Endothelial cell of umbilical vein (primary cell): ENCODE measurements around the gene FRMD7. TPM values are rescaled to one million over a fixed set of nuclear protein-coding genes. Genes with fewer than 3 reads are reported as not detected.

Experiments used
- BruUV-seq: library from RNA; stranded (reverse); fragments of 400-500 nt; replicated peaks from 2 replicates; lab custom pipeline; 2021; lab: Mats Ljungman, UMichigan
- CTCF ChIA-PET: fragments of 300-600, 350-600 bp; sonication (Branson Sonifier 250); formaldehyde crosslinking; loops from one replicate; lab custom pipeline; 2021; ENCODE audit warnings: antibody characterized with exemption, inconsistent platforms; lab: Charles Lee
- POLR2A ChIA-PET: fragments of 300-600, 350-600 bp; sonication (Branson Sonifier 250); formaldehyde crosslinking; loops from one replicate; lab custom pipeline; 2021; ENCODE audit warnings: antibody characterized with exemption, inconsistent platforms; lab: Charles Lee
- DNase-seq: peaks from one replicate; pipeline ENCODE4 v3.0.0-alpha.2; 2011; ENCODE audit warnings: low read depth, low spot score
- FAIRE-seq: peaks from 2 replicates; lab custom pipeline; 2011; peaks lifted over from hg19 to GRCh38; lab: Jason Lieb, UNC
- H2AFZ ChIP-seq: 2 replicates; pipeline ENCODE4 v1.6.0; 2012; ENCODE audit warnings: low read depth, low read length, control low read depth, inconsistent platforms
- H3K27ac ChIP-seq: 2 replicates; pipeline ENCODE4 v1.5.1; 2011; ENCODE audit warnings: low read depth, mild to moderate bottlenecking, control low read depth, low read length, moderate library complexity; ENCODE audit not compliant: insufficient read depth
- H3K27me3 ChIP-seq, 2 experiments: 2 replicates each; pipeline versions ENCODE4 v1.6.0 to v1.6.1; 2011; ENCODE audit warnings: low read length in 2 of 2, mixed read lengths in 1 of 2; ENCODE audit not compliant: control insufficient read depth in 2 of 2, insufficient read depth in 2 of 2
- H3K36me3 ChIP-seq, 2 experiments: 2 replicates in 1 of 2; 3 replicates in 1 of 2; pipeline ENCODE4 v1.5.1; 2011; ENCODE audit warnings: low read length in 2 of 2, mild to moderate bottlenecking in 1 of 2, moderate library complexity in 1 of 2; ENCODE audit not compliant: control insufficient read depth in 2 of 2, insufficient read depth in 2 of 2; ENCODE audit errors: extremely low read depth in 1 of 2
- H3K4me1 ChIP-seq: 3 replicates; pipeline ENCODE4 v1.5.1; 2011; ENCODE audit warnings: mild to moderate bottlenecking, low read length; ENCODE audit not compliant: control insufficient read depth, insufficient read depth; ENCODE audit errors: extremely low read depth
- H3K4me2 ChIP-seq: 2 replicates; pipeline ENCODE4 v1.6.1; 2011; ENCODE audit warnings: low read length, control low read depth, mixed read lengths; ENCODE audit not compliant: insufficient read depth
- H3K4me3 ChIP-seq, 3 experiments: fragments of 200-600 bp in 1 of 3; sonication (generic), shearing (Covaris generic) in 1 of 3; replicated peaks in 1 of 3; 2 replicates each; pipeline ENCODE4 v1.5.1; 2011 to 2016; ENCODE audit warnings: control low read depth in 3 of 3, low read length in 3 of 3, mild to moderate bottlenecking in 2 of 3, inconsistent platforms in 1 of 3, low read depth in 1 of 3, moderate library complexity in 1 of 3; ENCODE audit not compliant: insufficient read depth in 1 of 3
- H3K79me2 ChIP-seq: 2 replicates; pipeline ENCODE4 v1.6.0; 2012; ENCODE audit warnings: low read length, inconsistent platforms; ENCODE audit not compliant: control insufficient read depth, insufficient read depth
- H3K9ac ChIP-seq: replicated peaks from 2 replicates; pipeline ENCODE3; 2011; ENCODE audit warnings: low read length, control low read depth; ENCODE audit not compliant: insufficient read depth; ENCODE audit errors: extremely low read depth
- H3K9me1 ChIP-seq: replicated peaks from 3 replicates; pipeline ENCODE4 v1.6.0; 2011; ENCODE audit warnings: mild to moderate bottlenecking, low read length; ENCODE audit not compliant: control insufficient read depth, insufficient read depth; ENCODE audit errors: extremely low read depth
- H3K9me3 ChIP-seq: replicated peaks from 2 replicates; pipeline ENCODE4 v1.5.1; 2012; ENCODE audit warnings: low read length, inconsistent platforms; ENCODE audit not compliant: control insufficient read depth, insufficient read depth
- H4K20me1 ChIP-seq: replicated peaks from 2 replicates; pipeline ENCODE3; 2011; ENCODE audit warnings: mild to moderate bottlenecking, low read length; ENCODE audit not compliant: control insufficient read depth, insufficient read depth; ENCODE audit errors: extremely low read depth
- CTCF ChIP-seq, 2 donors: IDR thresholded peaks; 1 replicate in 1 of 2; 2 replicates in 1 of 2; pipeline ENCODE4 v1.5.1; 2011; ENCODE audit warnings: low read length in 2 of 2, mild to moderate bottlenecking in 2 of 2, moderate library complexity in 2 of 2, control low read depth in 1 of 2, inconsistent platforms in 1 of 2, low read depth in 1 of 2; ENCODE audit not compliant: insufficient read depth in 1 of 2; ENCODE audit errors: extremely low read depth in 1 of 2
- EZH2 ChIP-seq: IDR thresholded peaks from 2 replicates; pipeline ENCODE4 v1.6.1; 2012; ENCODE audit warnings: borderline replicate concordance, low read depth, mild to moderate bottlenecking, moderate library complexity, low read length, inconsistent platforms; ENCODE audit not compliant: severe bottlenecking
- FOS ChIP-seq: IDR thresholded peaks from 2 replicates; pipeline ENCODE4 v1.6.1; 2011; ENCODE audit warnings: mild to moderate bottlenecking, low read length, moderate library complexity, borderline replicate concordance; ENCODE audit not compliant: insufficient read depth
- GATA2 ChIP-seq: IDR thresholded peaks from 2 replicates; pipeline ENCODE4 v1.7.0; 2011; ENCODE audit warnings: low read depth, mild to moderate bottlenecking, moderate library complexity, mixed read lengths, low read length; ENCODE audit not compliant: insufficient read length, insufficient read depth
- JUN ChIP-seq: IDR thresholded peaks from 2 replicates; pipeline ENCODE4 v1.6.1; 2011; ENCODE audit warnings: borderline replicate concordance, low read depth; ENCODE audit not compliant: insufficient read length, insufficient read depth
- MAX ChIP-seq: IDR thresholded peaks from 2 replicates; pipeline ENCODE4 v1.6.1; 2011; ENCODE audit not compliant: insufficient read depth, insufficient read length
- MYC ChIP-seq: IDR thresholded peaks from one replicate; pipeline ENCODE4 v1.6.1; 2011; ENCODE audit warnings: mild to moderate bottlenecking, low read depth, low read length
- POLR2A ChIP-seq: IDR thresholded peaks from 2 replicates; pipeline ENCODE4 v1.6.1; 2012; ENCODE audit warnings: low read depth, mild to moderate bottlenecking, control low read depth, low read length
- POLR2AphosphoS5 ChIP-seq: IDR thresholded peaks from 2 replicates; pipeline ENCODE4 v1.6.1; 2012; ENCODE audit warnings: low read depth, mild to moderate bottlenecking, control low read depth, low read length, moderate library complexity; ENCODE audit not compliant: insufficient read depth
- dilution Hi-C: fragments of 300-500 bp; cut with MboI; formaldehyde crosslinking; loops from one replicate; pipeline ENCODE4 v1.15.0; 2019; ENCODE audit warnings: low sequenced_read_pairs; ENCODE audit not compliant: extremely low pct_ligation_motif_present
- intact Hi-C: fragments of 100-400 bp; cut with micrococcal nuclease; formaldehyde crosslinking; loops from one replicate; pipeline ENCODE4 v1.10.0; 2022
- polyA plus RNA-seq, 4 experiments: library from polyadenylated mRNA; depleted of rRNA in 3 of 4; stranded (reverse) in 3 of 4; unstranded in 1 of 4; fragments of >200 nt; gene quantifications; 2 replicates each; pipeline versions ENCODE4 v1.2.1 to v1.2.3, GENCODE V29; 2011 to 2012; ENCODE audit warnings: missing spikeins in 1 of 4
- total RNA-seq: library from RNA; stranded (reverse); gene quantifications from 2 replicates; pipeline ENCODE4 v1.2.3, GENCODE V29; 2021

FRMD7 gene
- total and polyA plus RNA-seq, 2 donors (not counting 3 experiments of a cell fraction or from before 2014, with no cell fraction given) = not detected

GRCh38 chrX:132119821-132120515 is 7.9 kb downstream of the FRMD7 start:
- intact Hi-C loops = no loop called here
- H4K20me1 ChIP-seq = no peaks in the 10 kb centered on the region
- BruUV-seq = no TSS peak
- H3K4me2 ChIP-seq = no peak overlapping the region
- H3K27me3 ChIP-seq = no peaks in the 10 kb centered on the region
- CTCF ChIA-PET = interaction anchor here (1.4 kb wide), 1 partner anchor 8 kb away, joined by 3 read pairs; the partner anchor contains the start of gene FRMD7
- no peaks in the 10 kb centered on the region for H3K9me1 ChIP-seq
- no peak overlapping the region for H3K4me3 ChIP-seq
- H3K9ac ChIP-seq = no peak overlapping the region
- H3K36me3 ChIP-seq = no peaks in the 10 kb centered on the region
- no peaks in the 10 kb centered on the region for H3K79me2 ChIP-seq
- no peak overlapping the region for H2AFZ ChIP-seq
- no peak for TF ChIP-seq MAX
- no peak for TF ChIP-seq POLR2A
- no peak for TF ChIP-seq POLR2AphosphoS5
- TF ChIP-seq FOS = no peak
- TF ChIP-seq GATA2 = no peak
- TF ChIP-seq EZH2 = no peak
- no peak for TF ChIP-seq JUN
- no peak for TF ChIP-seq CTCF (IDR thresholded peaks at IDR 0.05; ENCODE audit: extremely low read depth in 1 of 2, insufficient read depth in 1 of 2, low read depth in 1 of 2, low read length in 2 of 2)
- no peak for TF ChIP-seq MYC
- no peak for DNase-seq
- POLR2A ChIA-PET = no interaction called here
- no peaks in the 10 kb centered on the region for H3K9me3 ChIP-seq
- H3K4me1 ChIP-seq = no peaks in the 10 kb centered on the region
- FAIRE-seq = peak; percentile 38
- dilution Hi-C loops = no loop called here
- no peak overlapping the region for H3K27ac ChIP-seq
